CD14-positive monocyte (primary cell): ENCODE data around the gene SLC12A9. TPM values are rescaled to one million over a fixed set of nuclear protein-coding genes. Genes with fewer than 3 reads are reported as not detected.

ENCODE experiments used
- DNase-seq, 3 donors: peaks; one replicate each; pipeline ENCODE4 v3.0.0-alpha.2; 2011 to 2022
- H2AFZ ChIP-seq: 2 replicates; pipeline ENCODE4 v1.6.0; 2012; ENCODE audit warnings: mild to moderate bottlenecking, low read depth, low read length, inconsistent platforms; ENCODE audit not compliant: insufficient read depth, poor library complexity, severe bottlenecking
- H3K27ac ChIP-seq, 2 donors: 1 replicate in 1 of 2; 2 replicates in 1 of 2; pipeline ENCODE4 v1.5.1; 2012 to 2013; ENCODE audit warnings: low read length in 2 of 2, control low read depth in 1 of 2, inconsistent platforms in 1 of 2, low read depth in 1 of 2, mild to moderate bottlenecking in 1 of 2
- H3K27me3 ChIP-seq, 2 donors: one replicate each; pipeline versions ENCODE4 v1.6.0 to v1.6.1; 2011 to 2013; ENCODE audit warnings: low read length in 2 of 2; ENCODE audit not compliant: control insufficient read depth in 2 of 2, insufficient read depth in 2 of 2
- H3K36me3 ChIP-seq, 2 donors: replicated peaks in 1 of 2; 1 replicate in 1 of 2; 2 replicates in 1 of 2; pipeline versions ENCODE4 v1.5.1 to v1.6.1; 2012 to 2013; ENCODE audit warnings: low read length in 2 of 2, control low read depth in 1 of 2, inconsistent platforms in 1 of 2, mild to moderate bottlenecking in 1 of 2; ENCODE audit not compliant: insufficient read depth in 2 of 2, control insufficient read depth in 1 of 2
- H3K4me1 ChIP-seq, 2 donors: 1 replicate in 1 of 2; 2 replicates in 1 of 2; pipeline versions ENCODE4 v1.5.1 to v1.6.1; 2012 to 2013; ENCODE audit warnings: low read length in 2 of 2, control low read depth in 1 of 2, inconsistent platforms in 1 of 2, mild to moderate bottlenecking in 1 of 2, moderate library complexity in 1 of 2; ENCODE audit not compliant: insufficient read depth in 2 of 2, control insufficient read depth in 1 of 2
- H3K4me2 ChIP-seq: replicated peaks from 2 replicates; pipeline ENCODE3; 2012; ENCODE audit warnings: low read length, moderate library complexity, mild to moderate bottlenecking; ENCODE audit not compliant: poor library complexity, severe bottlenecking; ENCODE audit errors: extremely low read depth
- H3K4me3 ChIP-seq, 3 experiments: fragments of 200-600 bp in 1 of 3; sonication (generic) in 1 of 3; replicated peaks in 1 of 3; 1 replicate in 2 of 3; 2 replicates in 1 of 3; pipeline ENCODE4 v1.5.1; 2011 to 2013; ENCODE audit warnings: low read length in 3 of 3, mild to moderate bottlenecking in 3 of 3, control low read depth in 2 of 3, low read depth in 2 of 3, inconsistent platforms in 1 of 3, moderate library complexity in 1 of 3
- H3K79me2 ChIP-seq: 2 replicates; pipeline ENCODE4 v1.6.0; 2012; ENCODE audit warnings: mild to moderate bottlenecking, control low read depth, inconsistent platforms, low read length, moderate library complexity; ENCODE audit not compliant: insufficient read depth
- H3K9ac ChIP-seq: 2 replicates; pipeline ENCODE4 v1.6.0; 2017; ENCODE audit warnings: low read length, mild to moderate bottlenecking; ENCODE audit not compliant: insufficient read depth, poor library complexity, severe bottlenecking
- H3K9me3 ChIP-seq, 2 donors: replicated peaks in 1 of 2; 1 replicate in 1 of 2; 2 replicates in 1 of 2; pipeline versions ENCODE4 v1.5.1 to v1.6.1; 2012 to 2013; ENCODE audit warnings: low read length in 2 of 2, control low read depth in 1 of 2; ENCODE audit not compliant: control insufficient read depth in 1 of 2, insufficient read depth in 1 of 2
- H4K20me1 ChIP-seq: 2 replicates; pipeline ENCODE4 v1.6.0; 2012; ENCODE audit warnings: mild to moderate bottlenecking, low read length, control low read depth, moderate library complexity; ENCODE audit not compliant: insufficient read depth
- H3K27ac Mint-ChIP-seq, 7 donors: one replicate each; pipeline ENCODE4 v1.8.0; 2020; ENCODE audit warnings: mild to moderate bottlenecking in 7 of 7, mixed read lengths in 7 of 7, moderate library complexity in 6 of 7, inconsistent platforms in 2 of 7
- H3K27me3 Mint-ChIP-seq, 3 donors: one replicate each; pipeline ENCODE4 v1.8.0; 2021 to 2022; ENCODE audit warnings: low read depth in 3 of 3, mild to moderate bottlenecking in 3 of 3, mixed read lengths in 3 of 3, moderate library complexity in 3 of 3, inconsistent platforms in 1 of 3
- H3K36me3 Mint-ChIP-seq, 2 donors: one replicate each; pipeline ENCODE4 v1.8.0; 2020; ENCODE audit warnings: mixed read lengths in 2 of 2, inconsistent platforms in 1 of 2, mild to moderate bottlenecking in 1 of 2
- H3K4me1 Mint-ChIP-seq: one replicate; pipeline ENCODE4 v1.8.0; 2020; ENCODE audit warnings: mild to moderate bottlenecking, mixed read lengths
- H3K4me3 Mint-ChIP-seq, 2 donors: one replicate each; pipeline ENCODE4 v1.8.0; 2020; ENCODE audit warnings: mild to moderate bottlenecking in 2 of 2, mixed read lengths in 2 of 2, moderate library complexity in 1 of 2
- H3K9me3 Mint-ChIP-seq, 7 donors: one replicate each; pipeline ENCODE4 v1.8.0; 2020 to 2022; ENCODE audit warnings: mixed read lengths in 7 of 7, mild to moderate bottlenecking in 6 of 7, moderate library complexity in 6 of 7, inconsistent platforms in 2 of 7
- WGBS: methylation state at CpG from one replicate; pipeline ENCODE4 v1.1.5; 2013; ENCODE audit warnings: missing lambda C conversion rate; ENCODE audit not compliant: insufficient coverage; 5-methylcytosine and 5-hydroxymethylcytosine counted together
- intact Hi-C, 2 donors: fragments of 100-400 bp; cut with micrococcal nuclease; formaldehyde crosslinking; loops; one replicate each; pipeline versions ENCODE4 v1.15.0 to v1.15.1; 2023
- polyA plus RNA-seq, 3 donors: library from polyadenylated mRNA; depleted of rRNA in 1 of 3; unstranded in 2 of 3; stranded (reverse) in 1 of 3; fragments of 300-500 nt in 2 of 3; fragments of >200 nt in 1 of 3; fragmentation: Illumina TruSeq in 2 of 3; gene quantifications; 1 replicate in 2 of 3; 2 replicates in 1 of 3; pipeline ENCODE4 v1.2.3, GENCODE V29; 2012 to 2021
- TF ChIP-seq, protein P1 (sequence below): fragments of 200-600 bp; IDR thresholded peaks from one replicate; pipeline ENCODE4 v1.8.0; 2022; ENCODE audit warnings: antibody characterized with exemption, mild to moderate bottlenecking

The SLC12A9 gene
- polyA plus RNA-seq, 3 donors = 18.8 to 119 (median 19.3) TPM

DNA sequence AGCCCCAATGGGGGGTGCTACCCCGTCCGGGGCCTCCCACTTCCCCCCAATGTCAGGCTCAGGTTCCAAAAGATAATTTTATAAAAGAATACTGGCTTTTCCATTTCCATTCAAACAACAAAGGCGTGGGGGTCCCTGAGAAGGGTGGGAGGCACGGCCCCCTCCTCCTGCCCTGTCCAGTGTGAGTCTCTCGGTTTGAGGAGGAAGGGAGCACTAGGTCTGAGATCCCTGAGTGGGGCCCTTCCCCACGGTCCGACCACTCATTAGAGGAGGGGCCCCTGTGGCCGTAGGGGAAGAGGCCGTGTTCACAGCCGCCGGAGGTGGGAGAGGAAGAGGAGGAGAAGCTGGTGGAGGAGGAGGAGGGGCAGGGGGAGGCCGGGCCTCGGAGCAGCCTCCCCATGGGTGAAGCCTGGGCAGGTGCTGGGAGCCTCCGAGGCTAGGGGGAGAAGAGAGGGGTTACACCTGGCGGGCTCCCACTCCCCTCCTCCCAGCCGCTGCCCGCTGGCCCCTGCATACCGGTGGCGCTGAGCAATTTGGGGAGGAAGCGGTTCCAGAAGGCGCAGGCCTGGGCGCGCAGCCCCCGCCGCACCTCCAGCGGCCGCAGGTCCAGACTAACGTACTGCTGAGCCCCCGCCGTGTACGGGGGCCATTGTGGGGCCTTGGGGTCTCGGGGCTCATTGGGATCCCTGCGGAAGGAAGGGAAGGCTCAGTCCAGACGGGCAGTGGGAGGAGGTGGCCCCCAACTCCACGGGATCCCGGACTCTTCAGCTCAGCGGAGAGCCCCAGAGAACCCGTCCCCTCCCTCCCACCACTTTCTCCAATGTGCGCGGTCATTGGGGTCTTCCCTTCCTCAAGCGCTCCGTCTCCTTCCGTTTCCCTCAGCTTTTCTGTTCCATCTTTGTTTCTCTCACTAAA lies 38.4 kb downstream of the SLC12A9 start:
- TF ChIP-seq, protein P1, sequence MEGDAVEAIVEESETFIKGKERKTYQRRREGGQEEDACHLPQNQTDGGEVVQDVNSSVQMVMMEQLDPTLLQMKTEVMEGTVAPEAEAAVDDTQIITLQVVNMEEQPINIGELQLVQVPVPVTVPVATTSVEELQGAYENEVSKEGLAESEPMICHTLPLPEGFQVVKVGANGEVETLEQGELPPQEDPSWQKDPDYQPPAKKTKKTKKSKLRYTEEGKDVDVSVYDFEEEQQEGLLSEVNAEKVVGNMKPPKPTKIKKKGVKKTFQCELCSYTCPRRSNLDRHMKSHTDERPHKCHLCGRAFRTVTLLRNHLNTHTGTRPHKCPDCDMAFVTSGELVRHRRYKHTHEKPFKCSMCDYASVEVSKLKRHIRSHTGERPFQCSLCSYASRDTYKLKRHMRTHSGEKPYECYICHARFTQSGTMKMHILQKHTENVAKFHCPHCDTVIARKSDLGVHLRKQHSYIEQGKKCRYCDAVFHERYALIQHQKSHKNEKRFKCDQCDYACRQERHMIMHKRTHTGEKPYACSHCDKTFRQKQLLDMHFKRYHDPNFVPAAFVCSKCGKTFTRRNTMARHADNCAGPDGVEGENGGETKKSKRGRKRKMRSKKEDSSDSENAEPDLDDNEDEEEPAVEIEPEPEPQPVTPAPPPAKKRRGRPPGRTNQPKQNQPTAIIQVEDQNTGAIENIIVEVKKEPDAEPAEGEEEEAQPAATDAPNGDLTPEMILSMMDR = no peak
- peaks cover 0 to 8% of the 10 kb centered on the region in 2 donors for H3K9me3 ChIP-seq
- H3K9me3 Mint-ChIP-seq = peaks cover 0 to 13% (median 9%) of the 10 kb centered on the region in 7 donors
- H3K4me1 Mint-ChIP-seq = peaks cover 47% of the 10 kb centered on the region
- intact Hi-C loops = no loop called here
- no peak overlapping the region for H3K27ac ChIP-seq
- peaks cover 11 to 17% of the 10 kb centered on the region in 2 donors for H3K36me3 ChIP-seq
- H3K4me2 ChIP-seq = peak overlapping the region; percentile 97
- H2AFZ ChIP-seq = peak overlapping the region; percentile 89
- H3K27ac Mint-ChIP-seq = peak overlapping the region in 1 of 7 donors; percentile 57
- H3K36me3 Mint-ChIP-seq = peaks cover 29 to 39% of the 10 kb centered on the region in 2 donors
- H3K79me2 ChIP-seq = peaks cover 12% of the 10 kb centered on the region
- peaks cover 14% of the 10 kb centered on the region for H4K20me1 ChIP-seq
- H3K4me3 ChIP-seq = peak overlapping the region; percentile 43 to 81 (median 54)
- no peak for DNase-seq
- H3K27me3 Mint-ChIP-seq = peaks cover 37 to 60% (median 54%) of the 10 kb centered on the region in 3 donors
- H3K9ac ChIP-seq = no peak overlapping the region
- H3K4me3 Mint-ChIP-seq = peak overlapping the region; percentile 83 to 96
- peaks cover 55 to 63% of the 10 kb centered on the region in 2 donors for H3K4me1 ChIP-seq
- peaks cover 22 to 54% of the 10 kb centered on the region in 2 donors for H3K27me3 ChIP-seq
- 9% methylated on average over 30 of the region's 43 CpGs for WGBS

DNA sequence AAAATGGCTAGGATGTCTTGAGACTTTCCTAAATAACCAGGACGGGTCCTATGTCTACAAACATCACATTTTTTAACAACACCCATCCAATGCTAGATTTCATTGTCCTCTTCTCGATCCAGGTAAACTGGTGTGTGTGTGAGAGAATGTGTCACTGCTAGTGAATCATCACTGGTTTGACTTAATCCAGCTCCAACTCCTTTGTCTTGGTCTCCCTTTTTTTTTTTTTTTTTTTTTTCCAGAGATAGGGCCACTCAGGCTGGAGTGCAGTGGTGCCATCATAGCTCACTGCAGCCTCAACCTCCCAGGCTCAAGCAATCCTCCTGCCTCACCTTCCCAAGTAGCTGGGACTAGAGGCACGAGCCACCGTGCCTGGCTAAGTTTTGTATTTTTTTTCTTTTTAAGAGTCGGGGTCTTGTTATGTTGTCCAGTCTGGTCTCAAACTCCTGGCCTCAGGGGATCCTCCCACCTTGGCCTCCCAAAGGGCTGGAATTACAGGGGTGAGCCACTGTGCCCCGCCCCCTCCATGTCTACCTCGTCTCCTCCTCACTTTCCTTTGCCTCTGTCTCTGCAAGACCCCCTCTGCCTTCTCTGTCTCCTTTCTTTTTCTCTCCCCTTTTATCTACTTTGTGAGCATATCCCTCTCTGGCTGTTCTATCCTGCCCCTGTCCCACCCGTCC lies 39.2 kb downstream of the SLC12A9 start:
- H3K4me2 ChIP-seq = no peak overlapping the region

More for the DNA sequence above, 39.2 kb downstream of the SLC12A9 start:
- Histone ChIP-seq H3K4me1 (peaks cover 55 to 63% of the 10 kb centered on the region in 2 donors), H3K9me3 (peaks cover 0 to 13% of the 10 kb centered on the region in 2 donors), H3K9ac (no peak overlapping the region), H3K36me3 (peaks cover 3 to 9% of the 10 kb centered on the region in 2 donors), H3K27ac (no peak overlapping the region), H4K20me1 (peaks cover 12% of the 10 kb centered on the region), H3K27me3 (peaks cover 28 to 62% of the 10 kb centered on the region in 2 donors), H3K4me3 (no peak overlapping the region), H3K79me2 (peaks cover 12% of the 10 kb centered on the region), H2AFZ (no peak overlapping the region)
- intact Hi-C loops = no loop called here
- peak overlapping the region in 1 of 7 donors; percentile 50 for H3K27ac Mint-ChIP-seq
- 97% methylated on average over 4 of the region's 8 CpGs for WGBS
- peaks cover 43 to 68% (median 58%) of the 10 kb centered on the region in 3 donors for H3K27me3 Mint-ChIP-seq
- TF ChIP-seq, protein P1 = no peak
- H3K4me1 Mint-ChIP-seq = peaks cover 45% of the 10 kb centered on the region
- no peak for DNase-seq
- H3K36me3 Mint-ChIP-seq = peaks cover 27 to 36% of the 10 kb centered on the region in 2 donors
- peak overlapping the region in 1 of 2 donors; percentile 96 for H3K4me3 Mint-ChIP-seq
- H3K9me3 Mint-ChIP-seq = peaks cover 0 to 19% (median 15%) of the 10 kb centered on the region in 7 donors
